ENCODE data around the gene KY.

DNA sequence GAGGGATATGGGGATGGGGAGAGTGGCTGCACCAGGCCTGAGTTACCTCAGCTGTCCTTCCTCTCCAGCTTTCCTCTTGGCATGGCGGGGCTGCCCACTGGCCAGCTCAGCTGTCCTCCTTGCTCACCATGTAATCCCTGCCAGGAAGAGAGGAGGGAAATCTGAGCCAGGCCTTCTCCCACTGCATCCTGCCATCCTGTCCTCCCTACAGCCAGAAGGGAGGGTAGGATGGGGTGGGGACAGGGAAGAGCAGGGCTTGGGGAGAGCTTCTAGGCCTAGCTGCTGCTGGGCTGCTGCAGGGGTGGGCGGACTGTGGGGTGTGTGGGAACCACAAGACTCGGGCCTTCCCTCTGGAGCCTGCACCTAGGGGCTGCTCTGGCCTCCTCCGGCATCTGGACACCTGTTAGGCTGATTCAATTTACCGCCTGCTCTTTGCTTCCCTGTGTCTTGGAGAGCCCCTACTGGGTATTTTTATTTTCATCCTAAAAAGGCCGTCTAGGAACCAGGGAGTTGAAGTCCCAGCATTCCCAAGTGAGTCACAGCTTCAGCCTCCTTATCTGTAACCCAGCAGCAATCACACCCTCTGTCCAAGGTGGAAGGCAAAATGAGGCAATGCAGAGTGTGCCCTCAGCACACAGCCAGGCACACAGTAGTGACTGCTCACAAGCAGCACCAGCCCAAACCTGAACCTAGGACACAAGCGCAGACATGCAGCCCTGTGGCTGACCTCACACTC lies 13.1 kb upstream of the KY start:
- TF ChIP-seq, protein P1, sequence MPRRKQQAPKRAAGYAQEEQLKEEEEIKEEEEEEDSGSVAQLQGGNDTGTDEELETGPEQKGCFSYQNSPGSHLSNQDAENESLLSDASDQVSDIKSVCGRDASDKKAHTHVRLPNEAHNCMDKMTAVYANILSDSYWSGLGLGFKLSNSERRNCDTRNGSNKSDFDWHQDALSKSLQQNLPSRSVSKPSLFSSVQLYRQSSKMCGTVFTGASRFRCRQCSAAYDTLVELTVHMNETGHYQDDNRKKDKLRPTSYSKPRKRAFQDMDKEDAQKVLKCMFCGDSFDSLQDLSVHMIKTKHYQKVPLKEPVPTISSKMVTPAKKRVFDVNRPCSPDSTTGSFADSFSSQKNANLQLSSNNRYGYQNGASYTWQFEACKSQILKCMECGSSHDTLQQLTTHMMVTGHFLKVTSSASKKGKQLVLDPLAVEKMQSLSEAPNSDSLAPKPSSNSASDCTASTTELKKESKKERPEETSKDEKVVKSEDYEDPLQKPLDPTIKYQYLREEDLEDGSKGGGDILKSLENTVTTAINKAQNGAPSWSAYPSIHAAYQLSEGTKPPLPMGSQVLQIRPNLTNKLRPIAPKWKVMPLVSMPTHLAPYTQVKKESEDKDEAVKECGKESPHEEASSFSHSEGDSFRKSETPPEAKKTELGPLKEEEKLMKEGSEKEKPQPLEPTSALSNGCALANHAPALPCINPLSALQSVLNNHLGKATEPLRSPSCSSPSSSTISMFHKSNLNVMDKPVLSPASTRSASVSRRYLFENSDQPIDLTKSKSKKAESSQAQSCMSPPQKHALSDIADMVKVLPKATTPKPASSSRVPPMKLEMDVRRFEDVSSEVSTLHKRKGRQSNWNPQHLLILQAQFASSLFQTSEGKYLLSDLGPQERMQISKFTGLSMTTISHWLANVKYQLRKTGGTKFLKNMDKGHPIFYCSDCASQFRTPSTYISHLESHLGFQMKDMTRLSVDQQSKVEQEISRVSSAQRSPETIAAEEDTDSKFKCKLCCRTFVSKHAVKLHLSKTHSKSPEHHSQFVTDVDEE (CRISPR knock-in tag; IDR thresholded peaks at IDR 0.05), result no peak
- no peak for TF ChIP-seq RARB (CRISPR knock-in tag; IDR thresholded peaks at IDR 0.05)

Measured in SK-N-SH treated with all-trans-retinoic acid at 6 μM for 48 hours (cell line).